Umbilical cord (tissue), 2 donors: ENCODE measurements around the gene FREM1. TPM values are rescaled to one million over a fixed set of nuclear protein-coding genes. Genes with fewer than 3 reads are reported as not detected.
A peak's percentile ranks its signal among the peaks of the same experiment; 100 is the strongest.

Source experiments
- DNase-seq: peaks from one replicate; pipeline ENCODE4 v3.0.0-alpha.2; 2015; ENCODE audit warnings: low spot score
- total RNA-seq: library from RNA; depleted of rRNA; stranded (reverse); fragments of >200 nt; gene quantifications from one replicate; pipeline ENCODE4 v1.2.3, GENCODE V29; 2014; ENCODE audit warnings: low replicate concordance; ENCODE audit not compliant: insufficient read depth

Gene FREM1
- total RNA-seq, 1 donor from 2014 or later, result 24.6 TPM

- DNase-seq, result no peak
Measured at GRCh38 chr9:14760060-14760459, 150.2 kb downstream of the FREM1 start.

DNA sequence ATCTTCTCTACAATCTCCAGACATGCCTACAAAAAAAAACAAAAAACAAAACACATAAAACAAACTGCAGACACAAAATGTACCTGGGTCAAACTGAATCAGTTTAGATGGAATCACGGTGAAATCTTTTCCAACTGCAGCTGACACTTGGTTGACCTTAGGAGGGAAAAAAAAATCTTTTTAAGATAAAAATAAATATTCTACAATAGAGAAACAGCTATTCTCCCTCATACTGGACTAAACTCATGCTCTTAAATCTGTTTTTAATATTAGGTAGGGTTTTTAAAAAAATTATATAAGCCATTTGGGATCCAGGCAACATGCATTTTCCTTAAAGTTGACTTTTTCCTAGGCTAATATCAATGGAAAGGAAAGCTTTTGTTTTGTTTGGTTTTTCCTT is 153.9 kb downstream of the FREM1 start:
- no peak for DNase-seq

GRCh38 chr9:14752871-14753270 is 157.4 kb downstream of the FREM1 start:
- no peak for DNase-seq

- DNase-seq, result peak; percentile 38
Measured at GRCh38 chr9:14752271-14752670, 158.0 kb downstream of the FREM1 start.

- DNase-seq, result peak; percentile 42
Measured at GRCh38 chr9:14750821-14751220, 159.4 kb downstream of the FREM1 start.

- DNase-seq, result no peak
Measured at GRCh38 chr9:14749741-14750211, 160.5 kb downstream of the FREM1 start.

- no peak for DNase-seq
Measured at GRCh38 chr9:14748373-14748772, 161.9 kb downstream of the FREM1 start.

DNA sequence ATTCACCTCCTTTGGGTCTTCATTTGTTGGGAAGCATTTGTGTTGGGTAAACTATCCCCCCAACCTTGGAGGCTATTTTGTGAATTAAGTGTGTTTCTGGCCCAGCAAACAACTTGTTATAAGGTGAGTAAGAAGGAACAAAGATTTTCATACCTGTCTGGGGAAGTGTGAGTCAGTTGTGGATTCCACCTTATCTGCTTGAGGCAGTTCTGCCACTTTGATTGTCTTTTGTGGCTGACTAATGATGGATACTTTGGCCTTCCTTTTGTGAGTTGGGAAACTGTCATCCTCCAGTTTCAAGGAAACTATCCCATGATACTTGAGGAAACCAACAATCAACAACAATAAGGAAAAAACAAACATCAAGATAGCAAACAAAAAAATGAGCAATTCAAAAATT is 163.1 kb downstream of the FREM1 start:
- no peak for DNase-seq

DNA sequence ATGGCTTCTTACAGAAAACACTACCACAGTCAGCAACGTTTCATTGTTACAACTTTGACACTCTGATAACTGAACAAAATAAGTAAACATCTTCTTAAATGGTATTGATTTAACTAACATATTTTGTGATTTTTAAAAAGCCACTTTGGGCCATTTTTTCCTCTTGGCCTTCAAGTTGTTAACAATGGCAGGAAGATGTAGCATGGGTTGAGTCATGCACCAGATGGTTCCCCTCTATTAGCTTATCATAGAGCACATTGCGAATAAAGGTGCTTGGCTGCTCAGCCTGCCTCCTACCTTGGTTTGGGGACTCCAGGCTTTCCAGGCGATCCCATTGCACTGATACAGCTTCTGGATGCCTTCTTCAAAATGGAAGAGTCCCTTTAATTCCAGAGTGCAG is 163.6 kb downstream of the FREM1 start:
- DNase-seq, result no peak

- no peak for DNase-seq
Measured at GRCh38 chr9:14744768-14745167, 165.5 kb downstream of the FREM1 start.

- no peak for DNase-seq
Measured at GRCh38 chr9:14741369-14741768, 168.9 kb downstream of the FREM1 start.

- DNase-seq, result no peak
Measured at GRCh38 chr9:14733133-14733532, 177.1 kb downstream of the FREM1 start.

DNA sequence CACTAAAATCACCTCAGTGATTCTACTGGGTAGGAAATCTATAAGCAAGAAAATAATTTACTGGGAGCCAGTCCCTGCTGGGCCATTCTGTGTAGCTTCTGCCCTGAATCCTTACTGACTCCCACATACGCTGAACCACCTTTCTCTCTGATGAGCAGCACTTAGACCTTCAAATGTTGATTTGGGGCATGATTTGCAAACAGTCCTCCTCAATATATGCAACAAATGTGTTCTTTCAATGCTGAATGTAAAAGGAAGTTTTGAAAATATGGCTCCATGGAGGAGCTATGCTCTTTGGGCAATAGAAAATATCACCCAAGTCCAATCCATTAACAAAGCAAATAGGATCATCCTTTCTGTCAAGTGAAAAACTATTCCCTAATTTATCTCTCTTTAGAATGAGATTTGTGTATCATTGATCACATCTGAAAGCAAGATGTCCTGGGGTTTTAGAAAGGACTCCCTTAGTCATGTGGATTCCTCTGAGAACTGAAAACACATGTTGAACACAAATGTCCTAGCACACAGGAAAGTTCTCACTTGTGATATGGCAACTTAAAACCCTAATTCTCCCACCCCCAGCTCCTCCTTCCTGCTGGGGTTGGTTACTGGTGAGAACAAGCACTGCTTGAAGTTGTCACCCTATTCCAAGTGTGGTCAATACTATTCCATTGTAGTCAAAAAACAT is 178.8 kb downstream of the FREM1 start:
- no peak for DNase-seq

DNA sequence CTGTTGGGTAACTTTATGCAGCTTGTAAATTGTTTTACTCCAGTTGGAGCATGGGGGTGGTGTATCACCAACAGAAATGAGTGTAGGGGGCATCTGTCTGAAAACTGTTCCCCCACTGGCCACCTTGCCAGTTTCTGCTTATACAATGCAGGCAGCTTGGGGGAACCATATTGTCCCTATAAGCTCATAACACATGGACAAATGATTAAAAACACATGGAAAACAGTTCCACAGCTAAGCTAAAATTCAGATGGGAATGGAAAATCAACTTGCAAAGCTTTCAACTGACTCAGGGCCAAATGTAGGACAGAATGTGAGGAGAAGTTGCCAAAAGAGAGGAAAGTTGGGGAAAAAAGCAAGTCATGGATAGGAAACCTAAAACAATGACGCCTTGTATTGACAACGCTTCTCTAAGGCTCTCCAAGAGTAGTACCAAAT is 179.7 kb downstream of the FREM1 start:
- no peak for DNase-seq

- no peak for DNase-seq
Measured at GRCh38 chr9:14723301-14723700, 186.9 kb downstream of the FREM1 start.

GRCh38 chr9:14722391-14723035 is 187.7 kb downstream of the FREM1 start, which contains the start of gene CER1:
TSS of gene CER1 (minus strand) at chr9:14722733. CDS start at chr9:14722672, 61 bp downstream.
- DNase-seq, result no peak

GRCh38 chr9:14719231-14719923 is 190.9 kb downstream of the FREM1 start:
- DNase-seq, result no peak

DNA sequence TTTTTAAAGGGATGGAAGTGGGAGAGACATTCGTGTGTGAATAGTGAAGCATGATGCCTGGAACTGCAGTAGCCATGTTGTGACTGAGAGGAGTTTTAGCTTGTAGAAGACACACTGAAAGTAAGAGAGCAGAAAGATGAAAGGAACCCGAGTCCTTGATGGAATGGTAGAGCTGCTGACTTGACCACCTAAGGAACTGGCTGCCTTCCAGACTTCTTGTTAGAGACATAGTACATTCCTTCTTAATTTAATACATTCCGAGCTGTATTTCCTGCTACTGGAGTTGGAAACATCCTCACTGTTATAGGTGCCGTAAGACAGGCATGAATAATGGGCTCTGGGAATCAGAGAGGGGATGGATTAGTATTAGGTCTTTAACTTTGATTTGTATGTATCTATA is 195.1 kb downstream of the FREM1 start:
- no peak for DNase-seq

DNA sequence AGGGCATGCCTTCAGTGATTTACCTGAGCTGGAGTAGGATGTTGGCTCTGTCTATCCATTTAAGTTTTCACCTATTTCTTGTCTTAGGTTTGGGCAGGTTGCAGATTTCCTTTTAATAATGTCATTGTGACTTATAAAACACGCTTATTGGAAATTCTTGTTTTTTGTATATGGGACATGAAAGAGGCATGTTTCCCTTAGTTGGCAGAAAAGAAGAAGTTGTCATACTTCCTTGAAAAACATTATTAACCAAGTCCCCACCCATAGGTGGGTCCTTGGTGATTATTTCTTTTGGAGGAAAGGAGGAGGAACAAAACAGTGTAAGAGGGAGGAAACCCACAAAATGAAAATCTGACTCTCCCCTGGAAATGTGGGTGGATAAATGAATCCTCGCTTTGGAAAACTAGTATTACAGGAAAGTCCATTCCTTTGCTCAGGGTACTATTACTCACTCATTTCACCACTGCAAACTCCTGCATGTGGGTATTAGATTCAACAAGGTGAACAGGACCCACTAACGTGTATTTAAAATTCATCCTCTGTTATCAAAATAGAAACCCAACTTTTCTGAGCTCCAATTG is 197.0 kb downstream of the FREM1 start:
- DNase-seq, result no peak

DNA sequence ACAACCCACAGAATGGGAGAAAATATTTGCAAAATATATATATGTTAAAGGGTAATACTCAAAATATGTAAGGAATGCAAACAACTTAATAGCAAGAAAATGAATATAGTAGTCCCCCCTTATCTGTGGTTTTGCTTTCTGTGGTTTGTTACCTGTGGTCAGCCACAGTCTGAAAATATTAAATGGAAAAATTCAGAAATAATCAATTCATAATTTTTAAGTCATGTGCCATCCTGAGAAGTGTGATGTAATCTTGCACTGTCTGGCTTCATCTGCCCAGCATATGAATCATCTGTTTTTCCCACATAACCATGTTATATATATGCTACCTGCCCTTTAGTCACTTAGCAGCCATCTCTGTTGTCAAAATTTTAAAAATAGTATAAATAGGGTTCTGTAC is 199.4 kb downstream of the FREM1 start:
- no peak for DNase-seq

- DNase-seq, result no peak
Measured at GRCh38 chr9:14706530-14707140, 203.6 kb downstream of the FREM1 start.

GRCh38 chr9:14705079-14705478 is 205.1 kb downstream of the FREM1 start:
- no peak for DNase-seq
